Astrocyte (in vitro differentiated cells and primary cell): ENCODE measurements around the gene GLB1L. TPM values are rescaled to one million over a fixed set of nuclear protein-coding genes. Genes with fewer than 3 reads are reported as not detected.

Source experiments
- DNase-seq: peaks from one replicate; pipeline ENCODE4 v3.0.0-alpha.2; 2010; ENCODE audit warnings: low read depth
- FAIRE-seq: peaks from 2 replicates; lab custom pipeline; 2011; peaks lifted over from hg19 to GRCh38; lab: Jason Lieb, UNC
- H2AFZ ChIP-seq: 2 replicates; pipeline ENCODE4 v1.6.0; 2012; ENCODE audit warnings: low read depth, low read length, inconsistent platforms
- H3K27ac ChIP-seq: 2 replicates; pipeline ENCODE4 v1.5.1; 2011; ENCODE audit warnings: low read depth, low read length, inconsistent platforms
- H3K27me3 ChIP-seq: 2 replicates; pipeline ENCODE4 v1.6.0; 2011; ENCODE audit warnings: low read length, inconsistent platforms; ENCODE audit not compliant: insufficient read depth
- H3K36me3 ChIP-seq: 2 replicates; pipeline ENCODE4 v1.5.1; 2011; ENCODE audit warnings: low read length, inconsistent platforms; ENCODE audit not compliant: insufficient read depth
- H3K4me1 ChIP-seq: 2 replicates; pipeline ENCODE4 v1.5.1; 2011; ENCODE audit warnings: low read length, inconsistent platforms; ENCODE audit not compliant: insufficient read depth
- H3K4me2 ChIP-seq: 2 replicates; pipeline ENCODE4 v1.6.0; 2012; ENCODE audit warnings: low read length, inconsistent platforms
- H3K4me3 ChIP-seq: 2 replicates; pipeline ENCODE4 v1.5.1; 2011; ENCODE audit warnings: low read depth, mild to moderate bottlenecking, low read length, inconsistent platforms; ENCODE audit not compliant: insufficient read depth
- H3K79me2 ChIP-seq: 2 replicates; pipeline ENCODE4 v1.6.0; 2012; ENCODE audit warnings: mild to moderate bottlenecking, low read length, inconsistent platforms; ENCODE audit not compliant: insufficient read depth
- H3K9ac ChIP-seq: 2 replicates; pipeline ENCODE4 v1.6.0; 2012; ENCODE audit warnings: mild to moderate bottlenecking, low read length, inconsistent platforms
- H3K9me3 ChIP-seq: 2 replicates; pipeline ENCODE4 v1.5.1; 2012; ENCODE audit warnings: low read depth, mild to moderate bottlenecking, low read length, inconsistent platforms; ENCODE audit not compliant: insufficient read depth
- H4K20me1 ChIP-seq: 2 replicates; pipeline ENCODE4 v1.6.0; 2012; ENCODE audit warnings: low read length, inconsistent platforms; ENCODE audit not compliant: insufficient read depth
- H3K27ac Mint-ChIP-seq: one replicate; pipeline ENCODE4 v1.8.0; 2021; ENCODE audit warnings: mild to moderate bottlenecking, mixed read lengths; ENCODE audit not compliant: unreplicated experiment
- H3K27me3 Mint-ChIP-seq: one replicate; pipeline ENCODE4 v1.8.0; 2021; ENCODE audit warnings: low read depth, mixed read lengths; ENCODE audit not compliant: unreplicated experiment
- H3K36me3 Mint-ChIP-seq: one replicate; pipeline ENCODE4 v1.8.0; 2021; ENCODE audit warnings: low read depth, mixed read lengths; ENCODE audit not compliant: unreplicated experiment
- H3K4me1 Mint-ChIP-seq: one replicate; pipeline ENCODE4 v1.8.0; 2021; ENCODE audit warnings: low read depth, mixed read lengths; ENCODE audit not compliant: unreplicated experiment
- H3K4me3 Mint-ChIP-seq: one replicate; pipeline ENCODE4 v1.8.0; 2021; ENCODE audit warnings: mild to moderate bottlenecking, moderate library complexity, mixed read lengths; ENCODE audit not compliant: unreplicated experiment
- H3K9me3 Mint-ChIP-seq: one replicate; pipeline ENCODE4 v1.8.0; 2021; ENCODE audit warnings: mild to moderate bottlenecking, mixed read lengths; ENCODE audit not compliant: unreplicated experiment
- EZH2 ChIP-seq: IDR thresholded peaks from 2 replicates; pipeline ENCODE4 v1.6.1; 2012; ENCODE audit warnings: mild to moderate bottlenecking, low read length, inconsistent platforms; ENCODE audit not compliant: insufficient read depth
- total RNA-seq: library from RNA; stranded (reverse); gene quantifications from 2 replicates; pipeline ENCODE4 v1.2.1, GENCODE V29; 2021
- TF ChIP-seq, protein P1 (sequence below): IDR thresholded peaks from 2 replicates; pipeline ENCODE4 v1.5.1; 2011; ENCODE audit warnings: low read depth, mild to moderate bottlenecking, inconsistent platforms, low read length, moderate library complexity; ENCODE audit not compliant: insufficient read depth

The GLB1L gene
- total RNA-seq, 1 donor from 2014 or later, result 2.7 TPM

DNA sequence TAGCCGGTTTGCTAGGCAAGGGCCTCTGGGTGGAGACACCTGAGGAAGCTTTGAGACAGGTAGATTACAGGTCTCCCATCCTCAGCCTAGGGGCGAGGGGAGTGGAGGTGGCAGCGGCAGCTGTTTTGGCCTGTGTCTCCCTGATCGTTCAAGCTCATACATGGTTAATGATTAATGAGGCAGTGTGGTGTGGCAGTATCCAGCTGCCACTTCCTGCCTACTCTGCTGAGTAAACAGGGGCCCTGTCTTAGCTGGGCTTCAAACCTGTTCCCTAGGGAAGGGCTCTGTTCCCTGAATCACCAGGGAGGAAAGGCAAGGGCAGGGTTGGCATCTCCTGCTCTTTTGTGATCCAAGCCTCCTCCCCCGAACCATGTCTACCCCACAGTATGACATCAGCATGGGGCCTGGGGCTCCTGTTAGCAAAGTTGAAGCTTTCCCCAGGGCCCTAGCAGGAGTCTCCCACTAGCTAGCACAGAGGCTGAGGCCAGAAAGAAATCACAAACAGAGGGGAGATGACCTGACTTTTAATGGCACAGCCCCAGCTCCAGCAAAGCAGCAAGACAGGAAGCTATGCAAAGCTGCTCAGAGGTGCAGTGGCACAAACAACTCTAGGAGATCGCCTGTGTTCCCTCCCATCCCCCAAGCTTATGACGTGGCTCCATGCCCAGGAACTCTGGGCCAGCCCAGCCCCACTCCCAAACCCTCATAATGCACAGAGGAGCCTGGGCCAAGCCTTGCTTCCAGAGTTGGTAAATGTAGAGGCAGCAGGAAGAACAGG is 4.1 kb upstream of the GLB1L start:
- Histone ChIP-seq H3K36me3 (no peaks in the 10 kb centered on the region), H3K27me3 (peaks cover 5% of the 10 kb centered on the region), H3K4me2 (peak overlapping the region; percentile 72), H3K9ac (peak overlapping the region; percentile 66), H2AFZ (no peak overlapping the region), H3K79me2 (peaks cover 29% of the 10 kb centered on the region), H3K9me3 (no peaks in the 10 kb centered on the region), H4K20me1 (peaks cover 4% of the 10 kb centered on the region), H3K27ac (peak overlapping the region; percentile 68), H3K4me1 (peaks cover 57% of the 10 kb centered on the region), H3K4me3 (no peak overlapping the region)
- peaks cover 5% of the 10 kb centered on the region for H3K36me3 Mint-ChIP-seq
- H3K27me3 Mint-ChIP-seq, result no peaks in the 10 kb centered on the region
- peaks cover 36% of the 10 kb centered on the region for H3K4me1 Mint-ChIP-seq
- H3K27ac Mint-ChIP-seq, result peak overlapping the region; percentile 91
- peak overlapping the region; percentile 58 for H3K4me3 Mint-ChIP-seq
- FAIRE-seq (no peak), DNase-seq (peak; percentile 59)
- H3K9me3 Mint-ChIP-seq, result no peaks in the 10 kb centered on the region
- TF ChIP-seq, protein P1, sequence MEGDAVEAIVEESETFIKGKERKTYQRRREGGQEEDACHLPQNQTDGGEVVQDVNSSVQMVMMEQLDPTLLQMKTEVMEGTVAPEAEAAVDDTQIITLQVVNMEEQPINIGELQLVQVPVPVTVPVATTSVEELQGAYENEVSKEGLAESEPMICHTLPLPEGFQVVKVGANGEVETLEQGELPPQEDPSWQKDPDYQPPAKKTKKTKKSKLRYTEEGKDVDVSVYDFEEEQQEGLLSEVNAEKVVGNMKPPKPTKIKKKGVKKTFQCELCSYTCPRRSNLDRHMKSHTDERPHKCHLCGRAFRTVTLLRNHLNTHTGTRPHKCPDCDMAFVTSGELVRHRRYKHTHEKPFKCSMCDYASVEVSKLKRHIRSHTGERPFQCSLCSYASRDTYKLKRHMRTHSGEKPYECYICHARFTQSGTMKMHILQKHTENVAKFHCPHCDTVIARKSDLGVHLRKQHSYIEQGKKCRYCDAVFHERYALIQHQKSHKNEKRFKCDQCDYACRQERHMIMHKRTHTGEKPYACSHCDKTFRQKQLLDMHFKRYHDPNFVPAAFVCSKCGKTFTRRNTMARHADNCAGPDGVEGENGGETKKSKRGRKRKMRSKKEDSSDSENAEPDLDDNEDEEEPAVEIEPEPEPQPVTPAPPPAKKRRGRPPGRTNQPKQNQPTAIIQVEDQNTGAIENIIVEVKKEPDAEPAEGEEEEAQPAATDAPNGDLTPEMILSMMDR, result no peak
- TF ChIP-seq EZH2, result no peak

DNA sequence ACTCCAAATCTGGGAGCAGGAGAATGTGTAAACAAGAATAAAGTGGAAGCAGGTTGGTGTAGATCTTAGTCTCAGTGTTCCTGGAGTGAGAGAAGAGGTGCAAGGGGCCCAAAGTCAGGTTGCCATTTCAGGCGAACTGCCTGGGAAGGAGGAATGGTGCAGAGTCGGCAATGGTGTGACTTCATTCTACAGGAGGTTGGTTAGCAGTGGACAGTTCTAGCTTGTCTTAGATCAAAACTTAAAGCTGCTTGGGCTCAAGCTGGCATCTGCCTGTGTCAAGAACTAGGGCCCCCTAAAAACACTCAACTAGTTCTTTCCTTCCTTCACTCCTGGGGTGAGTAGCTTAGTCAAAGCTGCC is 3.6 kb upstream of the GLB1L start:
- H3K9ac ChIP-seq, result peak overlapping the region; percentile 66
- H3K27ac ChIP-seq, result peak overlapping the region; percentile 68
- peak overlapping the region; percentile 58 for H3K4me3 Mint-ChIP-seq

More for the DNA sequence above, 3.6 kb upstream of the GLB1L start:
- no peak for FAIRE-seq
- no peaks in the 10 kb centered on the region for H3K27me3 ChIP-seq
- H3K27me3 Mint-ChIP-seq, result no peaks in the 10 kb centered on the region
- no peaks in the 10 kb centered on the region for H3K9me3 Mint-ChIP-seq
- TF ChIP-seq, protein P1, result no peak
- TF ChIP-seq EZH2, result no peak
- peak overlapping the region; percentile 72 for H3K4me2 ChIP-seq
- peaks cover 5% of the 10 kb centered on the region for H3K36me3 Mint-ChIP-seq
- peaks cover 29% of the 10 kb centered on the region for H3K79me2 ChIP-seq
- no peaks in the 10 kb centered on the region for H3K36me3 ChIP-seq
- peaks cover 36% of the 10 kb centered on the region for H3K4me1 Mint-ChIP-seq
- H4K20me1 ChIP-seq, result peaks cover 4% of the 10 kb centered on the region
- H3K9me3 ChIP-seq, result no peaks in the 10 kb centered on the region
- H3K4me1 ChIP-seq, result peaks cover 52% of the 10 kb centered on the region
- DNase-seq, result no peak
- peak overlapping the region; percentile 91 for H3K27ac Mint-ChIP-seq
- no peak overlapping the region for H2AFZ ChIP-seq
- H3K4me3 ChIP-seq, result no peak overlapping the region
